H1 (cell line): Measurements from ENCODE around the gene CPA4. TPM values are rescaled to one million over a fixed set of nuclear protein-coding genes. Genes with fewer than 3 reads are reported as not detected.

Experiments
- CTCF ChIA-PET: fragments of 300-600 bp; sonication (Branson Sonifier 250); formaldehyde crosslinking; loops from one replicate; lab custom pipeline; 2021; ENCODE audit not compliant: partially characterized antibody; lab: Charles Lee
- POLR2A ChIA-PET: fragments of 300-600 bp; sonication (Branson Sonifier 250); formaldehyde crosslinking; loops from one replicate; lab custom pipeline; 2021; ENCODE audit warnings: inconsistent platforms; ENCODE audit not compliant: partially characterized antibody; lab: Charles Lee
- DNase-seq, 2 experiments: peaks; one replicate each; pipeline versions ENCODE4 v3.0.0 to v3.0.0-alpha.2; 2010 to 2022; ENCODE audit warnings: low spot score in 2 of 2, low read depth in 1 of 2, mixed read lengths in 1 of 2
- FAIRE-seq: peaks from 2 replicates; lab custom pipeline; 2011; peaks lifted over from hg19 to GRCh38; lab: Jason Lieb, UNC
- H2AFZ ChIP-seq: 2 replicates; pipeline ENCODE4 v1.8.1; 2012; ENCODE audit warnings: low read length, inconsistent platforms
- H2AK5ac ChIP-seq: 2 replicates; pipeline ENCODE4 v1.6.1; 2013; ENCODE audit warnings: low read depth, low read length
- H2BK120ac ChIP-seq: replicated peaks from 2 replicates; pipeline ENCODE3; 2013; ENCODE audit warnings: low read depth, low read length, inconsistent platforms
- H2BK12ac ChIP-seq: 2 replicates; pipeline ENCODE4 v1.6.1; 2013; ENCODE audit warnings: low read depth, low read length
- H2BK15ac ChIP-seq: 2 replicates; pipeline ENCODE4 v1.6.1; 2013; ENCODE audit warnings: low read length
- H2BK20ac ChIP-seq: 2 replicates; pipeline ENCODE4 v1.6.1; 2013; ENCODE audit warnings: low read length
- H2BK5ac ChIP-seq: 2 replicates; pipeline ENCODE4 v1.6.1; 2013; ENCODE audit warnings: low read depth, low read length
- H3K14ac ChIP-seq: 2 replicates; pipeline ENCODE4 v1.6.1; 2013; ENCODE audit warnings: inconsistent platforms; ENCODE audit not compliant: insufficient read length
- H3K18ac ChIP-seq: 2 replicates; pipeline ENCODE4 v1.6.1; 2013; ENCODE audit warnings: low read length; ENCODE audit errors: extremely low read depth
- H3K23ac ChIP-seq: 2 replicates; pipeline ENCODE4 v1.6.1; 2013; ENCODE audit warnings: inconsistent platforms; ENCODE audit not compliant: insufficient read length
- H3K23me2 ChIP-seq: 2 replicates; pipeline ENCODE4 v1.6.1; 2013; ENCODE audit warnings: low read depth, low read length
- H3K27ac ChIP-seq: 2 replicates; pipeline ENCODE4 v1.6.1; 2011; ENCODE audit warnings: low read depth, low read length, inconsistent platforms
- H3K27me3 ChIP-seq, 4 experiments: replicated peaks in 1 of 4; 1 replicate in 1 of 4; 2 replicates in 3 of 4; pipeline versions ENCODE4 v1.6.1 to v1.8.1; 2011 to 2013; ENCODE audit warnings: low read length in 3 of 4, mild to moderate bottlenecking in 3 of 4, inconsistent platforms in 2 of 4, mixed read lengths in 2 of 4, moderate library complexity in 1 of 4; ENCODE audit not compliant: control insufficient read depth in 3 of 4, insufficient read depth in 3 of 4; ENCODE audit errors: extremely low read depth in 1 of 4
- H3K36me3 ChIP-seq, 4 experiments: 2 replicates each; pipeline versions ENCODE4 v1.6.1 to v1.8.1; 2011 to 2013; ENCODE audit warnings: mild to moderate bottlenecking in 4 of 4, low read length in 3 of 4, moderate library complexity in 2 of 4, control low read depth in 1 of 4, inconsistent platforms in 1 of 4; ENCODE audit not compliant: insufficient read depth in 4 of 4, control insufficient read depth in 2 of 4
- H3K4ac ChIP-seq: replicated peaks from 2 replicates; pipeline ENCODE3; 2013; ENCODE audit warnings: low read length, low read depth, mixed read lengths, inconsistent platforms; ENCODE audit not compliant: insufficient read length
- H3K4me1 ChIP-seq, 4 experiments: replicated peaks in 1 of 4; 1 replicate in 1 of 4; 2 replicates in 3 of 4; pipeline versions ENCODE4 v1.6.1 to v1.8.1; 2011 to 2013; ENCODE audit warnings: low read length in 3 of 4, inconsistent platforms in 2 of 4, mixed read lengths in 1 of 4; ENCODE audit not compliant: insufficient read depth in 4 of 4, control insufficient read depth in 3 of 4
- H3K4me2 ChIP-seq, 2 experiments: 2 replicates each; pipeline versions ENCODE4 v1.6.1 to v1.8.1; 2011 to 2013; ENCODE audit warnings: low read depth in 2 of 2, low read length in 2 of 2, control low read depth in 1 of 2, inconsistent platforms in 1 of 2, mild to moderate bottlenecking in 1 of 2; ENCODE audit not compliant: insufficient read depth in 1 of 2
- H3K4me3 ChIP-seq, 4 experiments: fragments of 200-600, 300-600 bp in 1 of 4; sonication (generic), shearing (Covaris generic), sonication (Bioruptor Twin) in 1 of 4; 2 replicates each; pipeline versions ENCODE4 v1.5.1 to v1.8.1; 2011 to 2016; ENCODE audit warnings: low read length in 4 of 4, low read depth in 3 of 4, control low read depth in 2 of 4, inconsistent platforms in 2 of 4, mild to moderate bottlenecking in 2 of 4, mixed read lengths in 1 of 4, moderate library complexity in 1 of 4; ENCODE audit not compliant: insufficient read depth in 2 of 4; ENCODE audit errors: extremely low read depth in 1 of 4
- H3K56ac ChIP-seq: replicated peaks from 2 replicates; pipeline ENCODE3; 2013; ENCODE audit warnings: low read depth, mild to moderate bottlenecking, mixed read lengths, low read length, inconsistent platforms; ENCODE audit not compliant: insufficient read length
- H3K79me1 ChIP-seq: 2 replicates; pipeline ENCODE4 v1.6.1; 2013; ENCODE audit warnings: low read depth, low read length, control low read depth
- H3K79me2 ChIP-seq, 2 experiments: 2 replicates each; pipeline versions ENCODE4 v1.6.1 to v1.8.1; 2012 to 2013; ENCODE audit warnings: low read length in 2 of 2, mild to moderate bottlenecking in 2 of 2, inconsistent platforms in 1 of 2; ENCODE audit not compliant: insufficient read depth in 2 of 2, control insufficient read depth in 1 of 2
- H3K9ac ChIP-seq, 4 experiments: replicated peaks in 1 of 4; 1 replicate in 1 of 4; 2 replicates in 3 of 4; pipeline versions ENCODE4 v1.6.1 to v1.8.1; 2011 to 2013; ENCODE audit warnings: low read depth in 3 of 4, low read length in 3 of 4, control low read depth in 2 of 4, mild to moderate bottlenecking in 2 of 4, moderate library complexity in 2 of 4, inconsistent platforms in 1 of 4; ENCODE audit errors: extremely low read depth in 1 of 4
- H3K9me3 ChIP-seq, 2 experiments: 2 replicates each; pipeline versions ENCODE4 v1.6.1 to v1.8.1; 2012 to 2013; ENCODE audit warnings: mild to moderate bottlenecking in 2 of 2, moderate library complexity in 2 of 2, control low read depth in 1 of 2, inconsistent platforms in 1 of 2, low read depth in 1 of 2, low read length in 1 of 2, mixed read lengths in 1 of 2; ENCODE audit not compliant: insufficient read depth in 2 of 2
- H4K20me1 ChIP-seq, 2 experiments: replicated peaks in 1 of 2; 2 replicates each; pipeline versions ENCODE3 to v1.8.1; 2011 to 2013; ENCODE audit warnings: inconsistent platforms in 2 of 2, low read length in 2 of 2, mild to moderate bottlenecking in 1 of 2; ENCODE audit not compliant: insufficient read depth in 2 of 2, control insufficient read depth in 1 of 2
- H4K5ac ChIP-seq: 2 replicates; pipeline ENCODE4 v1.6.1; 2013; ENCODE audit warnings: low read length, low read depth, mixed read lengths, inconsistent platforms; ENCODE audit not compliant: insufficient read length
- H4K8ac ChIP-seq: 2 replicates; pipeline ENCODE4 v1.8.0; 2013; ENCODE audit warnings: mild to moderate bottlenecking, moderate library complexity, low read length, inconsistent platforms; ENCODE audit not compliant: insufficient read depth; ENCODE audit errors: extremely low read depth
- H4K91ac ChIP-seq: replicated peaks from 2 replicates; pipeline ENCODE3; 2013; ENCODE audit warnings: low read length, mixed read lengths, inconsistent platforms; ENCODE audit not compliant: insufficient read length
- ASH2L ChIP-seq: fragments of 200-600, 300-600 bp; sonication (generic); IDR thresholded peaks from one replicate; pipeline ENCODE4 v1.7.1; 2017; ENCODE audit warnings: low read length
- BRCA1 ChIP-seq: IDR thresholded peaks from 2 replicates; pipeline ENCODE4 v1.6.1; 2012; ENCODE audit warnings: low read depth, low read length, improper control_type of control experiment
- CHD1 ChIP-seq: IDR thresholded peaks from 2 replicates; pipeline ENCODE4 v1.6.1; 2012; ENCODE audit warnings: low read depth, low read length, improper control_type of control experiment
- CREB1 ChIP-seq: IDR thresholded peaks from 2 replicates; pipeline ENCODE4 v1.6.1; 2012; ENCODE audit warnings: inconsistent platforms
- CTBP2 ChIP-seq: IDR thresholded peaks from 2 replicates; pipeline ENCODE4 v1.7.0; 2011; ENCODE audit warnings: borderline replicate concordance, mild to moderate bottlenecking, moderate library complexity, mixed read lengths, low read length; ENCODE audit not compliant: insufficient read depth, insufficient read length
- EP300 ChIP-seq, 2 experiments: IDR thresholded peaks; 1 replicate in 1 of 2; 2 replicates in 1 of 2; pipeline ENCODE4 v1.6.1; 2011 to 2012; ENCODE audit warnings: low read depth in 2 of 2, low read length in 2 of 2, mild to moderate bottlenecking in 2 of 2, borderline replicate concordance in 1 of 2, inconsistent platforms in 1 of 2, moderate library complexity in 1 of 2
- POLR2AphosphoS5 ChIP-seq: IDR thresholded peaks from 2 replicates; pipeline ENCODE4 v1.6.1; 2011; ENCODE audit warnings: low read depth, low read length
- RXRA ChIP-seq: IDR thresholded peaks from 2 replicates; pipeline ENCODE4 v1.6.1; 2011; ENCODE audit warnings: low read depth, mild to moderate bottlenecking, low read length, moderate library complexity; ENCODE audit not compliant: insufficient read depth
- SIRT6 ChIP-seq: IDR thresholded peaks from one replicate; pipeline ENCODE4 v1.7.1; 2012; ENCODE audit warnings: low read length, inconsistent platforms
- SP2 ChIP-seq: IDR thresholded peaks from 2 replicates; pipeline ENCODE4 v1.6.1; 2012; ENCODE audit warnings: mild to moderate bottlenecking, low read length, inconsistent platforms
- USF2 ChIP-seq: IDR thresholded peaks from 2 replicates; pipeline ENCODE4 v1.6.1; 2011; ENCODE audit warnings: low read length, improper control_type of control experiment
- ZNF274 ChIP-seq: IDR thresholded peaks from 2 replicates; pipeline ENCODE4 v1.7.0; 2012; ENCODE audit warnings: low read length, borderline replicate concordance; ENCODE audit errors: extremely low read depth
- WGBS, 2 experiments: shearing (Covaris generic) in 1 of 2; methylation state at CpG; one replicate each; pipeline versions ENCODE4 v1.1.6 to v1.1.7; 2013 to 2015; ENCODE audit warnings: low lambda C conversion rate in 2 of 2, mixed read lengths in 2 of 2, inconsistent platforms in 1 of 2, low coverage in 1 of 2, missing lambda C conversion rate in 1 of 2; ENCODE audit not compliant: insufficient replicate concordance in 2 of 2, insufficient coverage in 1 of 2, insufficient read length in 1 of 2; ENCODE audit errors: extremely low coverage in 1 of 2, missing lambda C conversion rate in 1 of 2; 5-methylcytosine and 5-hydroxymethylcytosine counted together
- polyA plus RNA-seq, 7 experiments: library from polyadenylated mRNA; depleted of rRNA in 3 of 7; stranded (reverse) in 5 of 7; unstranded in 2 of 7; fragments of >200 nt in 5 of 7; fragments of 200-250 nt in 2 of 7; gene quantifications; 1 replicate in 5 of 7; 2 replicates in 1 of 7; 4 replicates in 1 of 7; pipeline versions ENCODE4 v1.2.1 to v1.2.3, GENCODE V29; 2011 to 2013; ENCODE audit warnings: missing spikeins in 2 of 7, mixed read lengths in 2 of 7
- total RNA-seq: library from RNA; stranded (reverse); fragmentation: NEBNext Ultra II Directional; extraction: Animal tissue kit (Norgen Biotek cat#: 25700); gene quantifications from 2 replicates; pipeline ENCODE4 v1.2.1, GENCODE V29; 2021
- TF ChIP-seq, protein P1 (sequence below): IDR thresholded peaks from 2 replicates; pipeline ENCODE4 v1.6.1; 2012; ENCODE audit warnings: inconsistent platforms

The CPA4 gene
- total and polyA plus RNA-seq, 2 of the 8 experiments (the other 6 are each of a cell fraction or from before 2014, with no cell fraction given) = 0.03 TPM; not detected in 1

DNA sequence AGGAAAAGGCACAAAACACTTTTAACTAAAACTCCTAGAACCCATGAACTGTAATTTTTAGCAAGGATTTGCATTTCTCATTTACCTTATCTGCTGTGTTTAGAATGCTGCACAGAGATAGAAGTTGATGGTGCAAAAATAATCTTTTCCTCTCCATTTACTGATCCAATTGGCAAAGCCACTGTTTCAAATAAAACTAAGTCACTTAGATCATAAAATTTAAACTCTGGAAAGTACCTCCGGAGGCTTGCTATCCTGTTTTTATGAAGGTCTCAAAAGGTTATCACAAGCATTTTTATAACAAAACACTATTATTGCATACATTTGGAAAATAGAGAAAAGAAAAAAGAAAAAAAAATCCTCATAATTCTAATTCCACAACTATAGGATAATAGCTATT is 18.7 kb upstream of the CPA4 start:
- Histone ChIP-seq H3K4ac (no peak overlapping the region), H3K79me1 (no peaks in the 10 kb centered on the region), H3K23ac (no peak overlapping the region), H2AFZ (no peak overlapping the region), H3K27ac (peak overlapping the region; percentile 22; the same call in 1 of the 2 replicates), H3K36me3 (no peaks in the 10 kb centered on the region), H3K9ac (no peak overlapping the region), H2BK12ac (no peak overlapping the region), H3K14ac (no peak overlapping the region), H3K27me3 (no peaks in the 10 kb centered on the region), H3K4me3 (peak overlapping the region in 1 of 4 experiments; percentile 54; a peak in 3 of 8 replicates), H2AK5ac (no peak overlapping the region), H3K56ac (no peak overlapping the region), H3K79me2 (no peaks in the 10 kb centered on the region), H3K23me2 (no peaks in the 10 kb centered on the region; the same call in 1 of the 2 replicates), H3K4me2 (peak overlapping the region; percentile 63 to 77; a peak in 3 of 4 replicates), H3K9me3 (no peaks in the 10 kb centered on the region), H4K8ac (no peak overlapping the region), H4K20me1 (no peaks in the 10 kb centered on the region), H2BK20ac (no peak overlapping the region), H4K5ac (peak overlapping the region; percentile 18), H3K18ac (no peak overlapping the region; the same call in 1 of the 2 replicates), H2BK15ac (no peak overlapping the region), H4K91ac (no peak overlapping the region), H2BK5ac (no peak overlapping the region), H2BK120ac (no peak overlapping the region), H3K4me1 (peaks cover 6 to 27% (median 17%) of the 10 kb centered on the region in 4 experiments)
- no peak for DNase-seq
- 73% methylated on average over 1 of the region's 1 CpG; no CpG with 5 or more reads in 1 of the 2 experiments for WGBS, 2 experiments
- FAIRE-seq = no peak
- POLR2A ChIA-PET = interaction anchor here (1.1 to 3.9 kb wide), 5 partner anchors 17 to 167 kb away, joined by 3 to 14 read pairs (median 5); partner anchors contain the start of gene TMEM209
- CTCF ChIA-PET = interaction anchor here (0.6 to 2.5 kb wide), 5 partner anchors 10 to 229 kb away, joined by 3 to 10 read pairs (median 3); no protein-coding TSS in a partner anchor
- TF ChIP-seq BRCA1 (no peak), SP2 (no peak), SIRT6 (no peak), CREB1 (no peak), POLR2AphosphoS5 (no peak), CHD1 (no peak), RXRA (no peak), USF2 (no peak), EP300 (IDR thresholded peaks at IDR 0.05; ENCODE audit: borderline replicate concordance in 1 of 2, low read depth in 2 of 2, low read length in 2 of 2) (no peak), ASH2L (no peak), ZNF274 (no peak), CTBP2 (no peak)
- TF ChIP-seq, protein P1, sequence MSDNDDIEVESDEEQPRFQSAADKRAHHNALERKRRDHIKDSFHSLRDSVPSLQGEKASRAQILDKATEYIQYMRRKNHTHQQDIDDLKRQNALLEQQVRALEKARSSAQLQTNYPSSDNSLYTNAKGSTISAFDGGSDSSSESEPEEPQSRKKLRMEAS = no peak
